ENCODE measurements around the gene ARMH3.

ARMH3 gene

GRCh38 chr10:101919026-101919770 lies 136.8 kb downstream of the ARMH3 start:
- H3K4me3 ChIP-seq (ENCODE audit: low read depth, low read length): no peak overlapping the region
- no peak for TF ChIP-seq CTCF (IDR thresholded peaks at IDR 0.05; ENCODE audit: low read depth, low read length, missing control alignments)
- DNase-seq (ENCODE audit: low read depth): no peak

- no peak for DNase-seq (ENCODE audit: low read depth)
- TF ChIP-seq CTCF (IDR thresholded peaks at IDR 0.05; ENCODE audit: low read depth, low read length, missing control alignments): no peak
These were observed 143.3 kb downstream of the ARMH3 start for GRCh38 chr10:101912561-101913179.

GRCh38 chr10:101906586-101907183 lies 149.3 kb downstream of the ARMH3 start:
- no peak for DNase-seq (ENCODE audit: low read depth)
- no peak for TF ChIP-seq CTCF (IDR thresholded peaks at IDR 0.05; ENCODE audit: low read depth, low read length, missing control alignments)
- no peak overlapping the region for H3K4me3 ChIP-seq (ENCODE audit: low read depth, low read length)

More at GRCh38 chr10:101912561-101913179, 143.3 kb downstream of the ARMH3 start:
- H3K4me3 ChIP-seq (ENCODE audit: low read depth, low read length): no peak overlapping the region

GRCh38 chr10:101905251-101905650 lies 150.7 kb downstream of the ARMH3 start:
- H3K4me3 ChIP-seq (ENCODE audit: low read depth, low read length): no peak overlapping the region
- DNase-seq (ENCODE audit: low read depth): no peak
- no peak for TF ChIP-seq CTCF (IDR thresholded peaks at IDR 0.05; ENCODE audit: low read depth, low read length, missing control alignments)

- no peak overlapping the region for H3K4me3 ChIP-seq (ENCODE audit: low read depth, low read length)
- TF ChIP-seq CTCF (IDR thresholded peaks at IDR 0.05; ENCODE audit: low read depth, low read length, missing control alignments): no peak
- peak; percentile 77 for DNase-seq (ENCODE audit: low read depth)
These were observed 152.0 kb downstream of the ARMH3 start for GRCh38 chr10:101903827-101904550.

- H3K4me3 ChIP-seq (ENCODE audit: low read depth, low read length): no peak overlapping the region
- DNase-seq (ENCODE audit: low read depth): no peak
- TF ChIP-seq CTCF (IDR thresholded peaks at IDR 0.05; ENCODE audit: low read depth, low read length, missing control alignments): no peak
These were observed 153.2 kb downstream of the ARMH3 start for GRCh38 chr10:101902820-101903145.
